Brain microvascular endothelial cell (primary cell): ENCODE data around the gene CCND1.
A peak's percentile ranks its signal among the peaks of the same experiment; 100 is the strongest.

Experiments
- DNase-seq: peaks from one replicate; pipeline ENCODE4 v3.0.0-alpha.2; 2020
- H3K27ac ChIP-seq: fragments of 250-450 bp; sonication (Bioruptor Pico); 2 replicates; pipeline ENCODE4 v1.5.1; 2020; ENCODE audit warnings: mild to moderate bottlenecking, moderate library complexity
- H3K27me3 ChIP-seq: fragments of 250-450 bp; sonication (Bioruptor Pico); replicated peaks from 2 replicates; pipeline ENCODE4 v1.5.1; 2020; ENCODE audit warnings: mild to moderate bottlenecking
- H3K36me3 ChIP-seq: fragments of 250-450 bp; sonication (Bioruptor Pico); replicated peaks from 2 replicates; pipeline ENCODE4 v1.5.1; 2020; ENCODE audit warnings: mild to moderate bottlenecking
- H3K4me3 ChIP-seq: 2 replicates; pipeline ENCODE4 v1.5.1; 2011; ENCODE audit warnings: low read depth, mild to moderate bottlenecking, control low read depth, low read length, moderate library complexity
- CTCF ChIP-seq: IDR thresholded peaks from 2 replicates; pipeline ENCODE4 v1.5.1; 2011; ENCODE audit warnings: low read depth, mild to moderate bottlenecking, moderate library complexity, low read length, control low read depth, inconsistent platforms; ENCODE audit errors: missing control alignments
- in situ Hi-C: cut with HindIII; loops from 2 replicates; pipeline ENCODE4 v1.10.0; 2017; ENCODE audit warnings: low sequenced_read_pairs, low pct_ligation_motif_present

Gene CCND1

GRCh38 chr11:69634069-69634468 lies 6.9 kb upstream of the CCND1 start:
- no peak overlapping the region for H3K4me3 ChIP-seq
- no peak for DNase-seq
- H3K27ac ChIP-seq = no peak overlapping the region
- in situ Hi-C loops = no loop called here
- H3K27me3 ChIP-seq = no peaks in the 10 kb centered on the region
- no peak for TF ChIP-seq CTCF
- no peaks in the 10 kb centered on the region for H3K36me3 ChIP-seq

DNA sequence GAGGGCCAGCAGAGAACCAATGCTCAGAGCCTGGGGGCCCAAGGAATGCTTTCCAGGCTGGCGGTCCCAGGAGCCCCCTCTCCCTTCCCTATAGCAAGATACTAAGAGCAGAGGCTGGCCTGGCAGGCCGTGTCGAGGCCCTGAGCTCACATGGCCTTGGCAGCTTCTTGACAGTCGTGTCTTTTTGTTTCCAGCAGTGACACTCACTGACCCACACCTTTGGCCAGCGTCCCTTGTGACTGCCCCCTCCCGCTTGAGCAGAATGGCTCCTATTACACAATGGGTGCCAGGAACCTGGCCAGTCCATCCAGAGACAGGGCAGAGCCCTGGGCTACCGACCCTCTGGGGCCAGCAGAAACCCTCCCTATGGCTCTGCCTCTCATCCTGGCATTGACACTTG lies 6.4 kb upstream of the CCND1 start:
- Histone ChIP-seq H3K27ac (no peak overlapping the region), H3K27me3 (no peaks in the 10 kb centered on the region), H3K36me3 (no peaks in the 10 kb centered on the region), H3K4me3 (no peak overlapping the region)
- DNase-seq = no peak
- in situ Hi-C loops = no loop called here
- TF ChIP-seq CTCF = no peak

- no peak overlapping the region for H3K4me3 ChIP-seq
- in situ Hi-C loops = no loop called here
- H3K27me3 ChIP-seq = no peaks in the 10 kb centered on the region
- DNase-seq = no peak
- no peak overlapping the region for H3K27ac ChIP-seq
- TF ChIP-seq CTCF = no peak
- H3K36me3 ChIP-seq = no peaks in the 10 kb centered on the region
Observed at GRCh38 chr11:69635195-69635594, 5.8 kb upstream of the CCND1 start.

DNA sequence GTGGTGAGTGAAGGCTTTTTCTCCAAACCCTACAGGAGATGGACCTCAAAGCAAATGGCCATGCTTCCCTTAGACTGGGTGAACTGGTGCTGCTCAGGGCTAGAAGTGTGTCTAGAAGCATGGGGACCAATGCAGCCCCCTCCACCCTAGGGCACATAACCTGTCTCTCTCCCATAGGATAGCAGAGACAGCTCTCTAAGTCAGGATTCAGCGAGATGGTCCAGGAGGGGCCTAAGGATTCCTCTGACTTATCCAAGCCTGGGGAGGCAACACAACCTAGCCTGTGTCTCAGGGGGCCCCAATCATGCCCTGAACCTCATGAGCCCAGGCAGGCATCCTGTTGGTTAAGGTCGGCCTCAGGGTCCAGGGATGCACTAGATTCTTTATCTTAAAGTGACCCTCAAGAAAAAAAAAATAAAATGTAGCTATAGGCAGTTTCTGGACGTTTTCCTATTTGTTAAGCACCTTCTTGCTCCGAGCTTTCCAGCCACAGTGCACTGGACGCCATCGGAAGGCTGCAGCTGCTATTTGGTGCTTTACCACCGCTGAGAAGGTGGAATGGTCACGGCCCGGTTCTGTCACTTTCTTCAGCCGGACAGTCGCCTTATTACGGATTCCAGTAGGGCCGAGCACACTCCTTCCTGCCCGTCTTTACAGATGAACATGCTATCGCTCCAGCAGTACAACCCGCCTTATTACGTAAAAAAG lies 5.0 kb upstream of the CCND1 start:
- TF ChIP-seq CTCF = no peak
- DNase-seq = no peak
- Histone ChIP-seq H3K27me3 (no peaks in the 10 kb centered on the region), H3K36me3 (no peaks in the 10 kb centered on the region), H3K27ac (no peak overlapping the region), H3K4me3 (peak overlapping the region; percentile 41)
- in situ Hi-C loops = no loop called here

GRCh38 chr11:69636512-69637197 lies 4.3 kb upstream of the CCND1 start:
- Histone ChIP-seq H3K27ac (no peak overlapping the region), H3K36me3 (no peaks in the 10 kb centered on the region), H3K27me3 (no peaks in the 10 kb centered on the region), H3K4me3 (peak overlapping the region; percentile 43)
- no peak for TF ChIP-seq CTCF
- peak; percentile 89 for DNase-seq
- in situ Hi-C loops = no loop called here
